Adrenal gland (tissue), 12 donors: ENCODE data around the gene DIP2A. TPM values are rescaled to one million over a fixed set of nuclear protein-coding genes. Genes with fewer than 3 reads are reported as not detected.

Experiments
- DNase-seq, 7 donors: peaks; one replicate each; pipeline ENCODE4 v3.0.0-alpha.2; 2019 to 2020
- H3K27ac ChIP-seq, 5 donors: fragments of 200-600 bp; sonication (generic) in 4 of 5; 1 replicate in 3 of 5; 2 replicates in 2 of 5; pipeline versions ENCODE4 v1.5.1 to v1.8.0; 2016 to 2020; ENCODE audit warnings: mild to moderate bottlenecking in 1 of 5
- H3K27me3 ChIP-seq: fragments of 200-600 bp; 2 replicates; pipeline ENCODE4 v1.8.0; 2021
- H3K36me3 ChIP-seq, 2 donors: fragments of 200-600 bp; replicated peaks in 1 of 2; 1 replicate in 1 of 2; 2 replicates in 1 of 2; pipeline versions ENCODE4 v1.5.1 to v1.8.0; 2018 to 2022
- H3K4me1 ChIP-seq, 2 donors: fragments of 200-600 bp; replicated peaks in 1 of 2; 1 replicate in 1 of 2; 2 replicates in 1 of 2; pipeline versions ENCODE4 v1.5.1 to v1.8.0; 2018 to 2021
- H3K4me3 ChIP-seq, 4 donors: fragments of 200-600 bp; sonication (generic) in 3 of 4; one replicate each; pipeline ENCODE4 v1.5.1; 2016 to 2018
- H3K9me3 ChIP-seq, 3 donors: fragments of 200-600 bp; sonication (generic) in 1 of 3; replicated peaks in 1 of 3; 1 replicate in 2 of 3; 2 replicates in 1 of 3; pipeline versions ENCODE4 v1.5.1 to v1.8.0; 2016 to 2021
- CTCF ChIP-seq, 6 experiments: fragments of 450-650 bp in 4 of 6; fragments of 200-600 bp in 2 of 6; sonication (generic) in 1 of 6; IDR thresholded peaks; 1 replicate in 5 of 6; 2 replicates in 1 of 6; pipeline versions ENCODE4 v1.5.1 to v1.8.0; 2016 to 2021; ENCODE audit warnings: antibody characterized with exemption in 6 of 6, mild to moderate bottlenecking in 2 of 6, moderate library complexity in 1 of 6
- POLR2A ChIP-seq, 2 donors: fragments of 450-650 bp; IDR thresholded peaks; one replicate each; pipeline ENCODE4 v1.6.1; 2017; ENCODE audit warnings: antibody characterized with exemption in 2 of 2, mild to moderate bottlenecking in 2 of 2, moderate library complexity in 1 of 2
- WGBS, 4 donors: extraction: QIAGEN DNeasy Blood & Tissue Kit in 2 of 4; methylation state at CpG; one replicate each; pipeline versions ENCODE4 v1.1.5 to v1.1.7; 2013 to 2017; 5-methylcytosine and 5-hydroxymethylcytosine counted together
- intact Hi-C, 2 donors: fragments of 100-400 bp; cut with DNase I; formaldehyde crosslinking; loops; one replicate each; pipeline versions ENCODE4 v1.14.1 to v1.15.0; 2022 to 2023
- polyA plus RNA-seq, 3 donors: library from polyadenylated mRNA; stranded (reverse); fragments of 200-250 nt in 2 of 3; fragments of 350-450 nt in 1 of 3; fragmentation: Illumina TruSeq in 1 of 3; extraction: RNeasy Lipid Tissue Mini Kit (QIAGEN cat#74804) in 1 of 3; gene quantifications; one replicate each; pipeline ENCODE4 v1.2.3, GENCODE V29; 2013 to 2014
- total RNA-seq, 9 donors: library from RNA; depleted of rRNA in 4 of 9; stranded (reverse); fragments of >200 nt in 4 of 9; fragments of 120-200 nt in 1 of 9; fragmentation: NEBNext Ultra II Directional in 1 of 9; extraction: Animal tissue kit (Norgen Biotek cat#: 25700) in 1 of 9; gene quantifications; one replicate each; pipeline versions ENCODE4 v1.1.0 to v1.2.4, GENCODE V29; 2013 to 2023
- donor health status: healthy with polysubstance abuse.
- donor health status: Bipolar disorder and iron deficiency.
- donor health status: DM: yes; HTN: yes; CAD: no.
- donor health status: DM: no; HTN: no; CAD: no.
- donor health status: DM: no; HTN: no; CAD: no.
- donor health status: DM: yes; HTN: yes; CAD: no.

The DIP2A gene
- total and polyA plus RNA-seq, 12 donors = 22.0 to 61.7 (median 35.4) TPM

DNA sequence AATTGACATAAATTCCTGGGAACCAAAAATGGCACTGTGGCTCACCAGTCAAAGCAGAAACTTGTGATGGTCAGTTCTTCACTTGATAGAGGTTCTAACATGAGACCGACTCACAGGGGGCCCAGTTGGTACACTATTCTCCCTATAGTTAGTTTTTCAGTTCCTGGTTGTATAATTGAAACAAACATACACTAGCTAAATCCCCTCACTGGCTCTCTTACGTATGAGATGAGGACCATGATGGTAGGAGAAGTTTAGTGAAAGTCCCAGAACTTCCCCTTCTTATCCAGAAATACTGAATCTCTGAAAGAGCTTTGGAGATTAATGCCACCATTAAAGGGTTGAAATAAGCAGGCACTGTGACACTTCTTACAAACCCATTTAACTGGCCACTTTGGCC is 148.9 kb downstream of the DIP2A start:
- no peak for DNase-seq
- no peaks in the 10 kb centered on the region for H3K9me3 ChIP-seq
- intact Hi-C loops = no loop called here
- peaks cover 6% of the 10 kb centered on the region for H3K27me3 ChIP-seq
- TF ChIP-seq CTCF (IDR thresholded peaks at IDR 0.05) (no peak), POLR2A (IDR thresholded peaks at IDR 0.05) (no peak)
- H3K27ac ChIP-seq = no peak overlapping the region
- H3K4me3 ChIP-seq = no peak overlapping the region
- 61 to 73% (median 71%) methylated on average over 2 of the region's 2 CpGs for WGBS, 4 donors
- no peaks in the 10 kb centered on the region for H3K36me3 ChIP-seq
- no peaks in the 10 kb centered on the region for H3K4me1 ChIP-seq

GRCh38 chr21:46608672-46609111 is 150.0 kb downstream of the DIP2A start:
- Histone ChIP-seq H3K27ac (no peak overlapping the region), H3K4me1 (no peaks in the 10 kb centered on the region), H3K4me3 (no peak overlapping the region), H3K9me3 (no peaks in the 10 kb centered on the region), H3K36me3 (no peaks in the 10 kb centered on the region), H3K27me3 (peaks cover 6% of the 10 kb centered on the region)
- TF ChIP-seq CTCF (IDR thresholded peaks at IDR 0.05) = no peak
- no peak for TF ChIP-seq POLR2A (IDR thresholded peaks at IDR 0.05)
- 62 to 83% (median 79%) methylated on average over 3 of the region's 3 CpGs for WGBS, 4 donors
- intact Hi-C loops = no loop called here
- no peak for DNase-seq

DNA sequence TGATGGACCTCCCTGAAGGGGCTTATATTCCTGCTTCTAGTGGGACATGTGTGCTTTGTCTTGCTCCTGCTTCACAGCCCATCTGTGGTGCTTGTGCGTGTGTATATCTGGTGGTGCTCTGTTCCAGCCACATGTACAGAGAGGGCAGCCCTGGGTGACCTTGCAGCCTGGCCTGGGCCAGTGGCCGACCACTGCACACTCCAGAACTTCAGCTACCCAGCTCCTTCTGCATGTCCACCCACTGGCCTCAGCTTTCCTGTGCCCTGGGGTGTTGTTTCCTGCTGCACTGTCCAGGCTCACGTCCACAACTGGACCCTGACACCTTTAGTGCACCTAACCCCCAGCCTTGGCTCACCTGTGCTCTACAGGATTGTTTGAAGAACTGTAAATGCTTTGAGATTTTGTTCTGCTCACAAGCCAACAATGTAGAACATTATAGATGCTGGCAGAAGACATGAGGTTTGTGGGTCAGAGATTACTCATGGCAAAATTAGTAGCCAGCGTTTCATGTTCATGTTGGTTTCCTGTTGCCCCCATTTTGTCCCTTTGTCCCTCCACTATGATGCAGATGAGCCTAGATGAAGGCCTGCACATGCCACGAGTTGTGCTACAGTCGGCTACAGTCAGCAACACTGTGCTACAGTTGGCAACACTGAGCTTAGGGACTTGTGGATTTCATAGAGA is 151.5 kb downstream of the DIP2A start:
- TF ChIP-seq CTCF (IDR thresholded peaks at IDR 0.05) = no peak
- no peak for TF ChIP-seq POLR2A (IDR thresholded peaks at IDR 0.05)
- 75 to 81% (median 78%) methylated on average over 6 of the region's 6 CpGs for WGBS, 4 donors
- H3K4me1 ChIP-seq = no peaks in the 10 kb centered on the region

DNA sequence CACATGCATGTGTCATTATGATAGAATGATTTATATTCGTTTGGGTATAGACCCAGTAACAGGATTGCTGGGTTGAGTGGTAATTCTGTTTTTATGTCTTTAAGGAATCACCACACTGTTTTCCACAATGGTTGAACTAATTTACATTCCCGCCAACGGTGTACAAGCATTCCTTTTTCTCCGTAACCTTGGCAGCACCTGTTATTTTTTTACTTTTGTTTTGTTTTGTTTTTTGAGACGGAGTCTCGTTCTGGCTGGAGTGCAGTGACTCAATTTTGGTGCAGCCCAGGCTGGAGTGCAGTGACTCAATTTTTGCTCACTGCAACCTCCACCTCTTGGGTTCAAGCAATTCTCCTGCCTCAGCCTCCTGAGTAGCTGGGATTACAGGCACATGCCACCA is 154.7 kb downstream of the DIP2A start:
- intact Hi-C loops = no loop called here
- H3K36me3 ChIP-seq = no peaks in the 10 kb centered on the region
- no peaks in the 10 kb centered on the region for H3K9me3 ChIP-seq
- no peak for TF ChIP-seq POLR2A (IDR thresholded peaks at IDR 0.05)
- no peak for TF ChIP-seq CTCF (IDR thresholded peaks at IDR 0.05)
- H3K4me3 ChIP-seq = no peak overlapping the region
- H3K27me3 ChIP-seq = peaks cover 6% of the 10 kb centered on the region
- H3K4me1 ChIP-seq = no peaks in the 10 kb centered on the region
- no peak overlapping the region for H3K27ac ChIP-seq
- no peak for DNase-seq
- WGBS, 4 donors = 75 to 79% (median 77%) methylated on average over 6 of the region's 6 CpGs

More for the DNA sequence above, 151.5 kb downstream of the DIP2A start:
- H3K27me3 ChIP-seq = peaks cover 6% of the 10 kb centered on the region
- intact Hi-C loops = no loop called here
- H3K36me3 ChIP-seq = no peaks in the 10 kb centered on the region
- DNase-seq = no peak
- H3K9me3 ChIP-seq = no peaks in the 10 kb centered on the region
- no peak overlapping the region for H3K4me3 ChIP-seq
- no peak overlapping the region for H3K27ac ChIP-seq
